Ramos (cell line): ENCODE measurements around the gene MBNL1.
"Not testable (repeated sequence)": the region's sequence is repeated elsewhere in the genome, so short reads cannot be mapped to it uniquely, and the experiment has no call there.

ENCODE experiments used
- in situ Hi-C: fragments of 300-500 bp; cut with MboI; formaldehyde crosslinking; loops from one replicate; pipeline ENCODE4 v1.14.3; 2022; ENCODE audit warnings: low sequenced_read_pairs; ENCODE audit not compliant: unreplicated experiment

The MBNL1 gene

DNA sequence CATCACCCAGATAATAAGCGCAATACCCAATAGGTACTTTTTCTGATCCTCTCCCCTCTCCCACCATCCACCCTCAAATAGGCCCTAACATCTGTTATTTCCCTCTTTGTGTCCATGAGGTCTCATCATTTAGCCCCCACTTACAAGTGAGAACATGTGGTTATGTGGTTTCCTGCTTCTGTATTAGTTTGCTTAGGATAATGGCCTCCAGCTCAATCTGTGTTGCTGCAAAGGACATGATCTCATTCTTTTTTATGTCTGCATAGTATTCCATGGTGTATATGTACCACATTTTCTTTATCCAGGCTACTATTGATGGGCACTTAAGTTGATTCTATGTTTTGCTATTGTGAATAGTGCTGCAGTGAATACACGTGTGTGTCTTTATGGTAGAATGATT is 165.4 kb downstream of the MBNL1 start:
- in situ Hi-C loops: no loop called here

GRCh38 chr3:152435210-152435609 is 166.5 kb downstream of the MBNL1 start:
- in situ Hi-C loops: not testable (repeated sequence)

DNA sequence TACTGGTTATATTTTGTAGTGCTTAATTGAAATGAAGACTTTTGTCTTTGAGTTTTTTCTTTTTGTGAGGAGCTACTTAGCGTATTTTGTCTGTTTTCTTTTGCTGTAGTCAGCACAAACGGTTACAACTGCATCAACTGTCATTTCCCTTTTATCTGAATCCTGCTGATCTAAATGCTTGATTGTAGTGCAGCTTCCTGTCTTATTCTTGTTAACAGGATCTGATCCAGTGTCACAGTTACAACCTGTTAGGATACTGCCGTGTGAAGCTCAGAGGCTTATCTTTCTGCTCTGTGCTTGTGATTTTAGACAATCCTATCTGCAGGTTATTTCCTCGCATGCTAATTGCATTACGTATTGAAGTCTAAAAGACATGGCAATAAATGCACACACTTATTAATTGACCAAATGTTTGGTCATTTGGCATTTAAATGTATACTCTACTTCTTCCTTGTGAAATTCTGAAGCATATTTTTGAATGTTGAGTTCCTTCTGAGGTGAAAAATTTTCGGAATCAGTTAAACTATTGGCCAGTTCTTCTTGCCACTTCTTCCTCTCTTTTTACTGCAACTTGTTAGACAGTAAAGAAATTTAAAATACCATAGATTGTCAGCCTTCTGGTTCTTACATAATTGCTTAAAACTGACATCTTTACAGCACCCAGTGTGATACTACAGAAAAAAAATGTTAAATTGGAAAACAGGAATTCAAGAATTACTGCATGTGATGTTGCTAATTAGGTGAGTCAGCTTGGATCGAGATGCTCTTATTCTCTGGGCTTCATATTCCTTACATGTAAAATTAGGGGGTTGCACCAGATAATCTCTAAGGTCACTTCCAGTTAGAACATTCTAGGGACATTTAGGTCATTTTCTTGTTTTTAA is 168.2 kb downstream of the MBNL1 start:
- in situ Hi-C loops: no loop called here

DNA sequence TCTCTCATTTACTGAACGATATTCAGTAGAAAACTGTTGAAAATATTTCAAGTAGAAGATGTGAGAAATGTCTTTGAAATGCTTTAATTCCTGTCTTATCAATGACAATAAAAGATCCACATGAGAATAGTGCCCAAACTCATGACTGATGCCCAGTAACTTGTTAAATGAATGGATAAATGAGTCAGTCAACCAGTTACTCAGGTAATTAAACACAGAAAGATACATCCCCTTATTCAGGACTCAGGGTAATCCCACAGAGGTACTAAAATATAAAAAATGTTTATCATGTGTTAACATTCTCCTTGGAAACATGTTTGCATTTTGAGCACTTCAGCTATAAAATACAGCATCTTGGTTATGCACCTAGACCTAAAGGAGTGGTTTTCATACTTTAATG is 169.5 kb downstream of the MBNL1 start:
- in situ Hi-C loops: no loop called here

DNA sequence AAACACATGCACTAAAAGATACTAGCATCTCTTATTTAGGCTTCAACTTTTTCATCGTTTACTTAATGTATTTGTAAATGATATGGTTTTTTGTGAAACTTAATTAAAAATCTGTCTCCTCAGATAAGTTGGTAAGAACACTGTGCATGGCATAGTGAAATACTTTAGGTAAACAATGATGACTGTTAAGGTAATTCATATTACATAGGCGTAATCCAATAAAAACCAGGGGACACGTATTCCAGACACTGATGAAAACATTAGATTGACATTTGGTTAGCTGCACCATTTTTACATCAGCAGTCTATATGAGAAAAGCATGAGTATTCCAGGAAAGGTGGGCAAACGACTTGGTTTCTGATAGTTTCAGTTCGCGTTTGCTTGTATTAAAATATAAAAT is 170.0 kb downstream of the MBNL1 start:
- in situ Hi-C loops: no loop called here

DNA sequence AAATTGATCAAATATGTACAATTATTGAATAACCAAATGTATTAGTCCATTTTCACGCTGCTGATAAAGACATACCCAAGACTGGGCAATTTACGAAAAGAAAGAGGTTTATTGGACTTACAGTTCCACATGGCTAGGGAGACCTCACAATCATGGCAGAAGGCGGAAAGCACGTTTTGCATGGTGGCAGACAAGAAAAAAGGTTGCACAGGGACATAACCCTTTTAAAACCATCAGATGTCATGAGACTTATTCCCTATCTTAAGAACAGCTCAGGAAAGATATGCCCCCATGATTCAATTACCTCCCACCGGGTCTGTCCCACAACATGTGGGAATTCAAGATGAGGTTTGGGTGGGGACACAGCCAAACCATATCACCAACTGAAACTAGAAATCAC is 171.5 kb downstream of the MBNL1 start:
- in situ Hi-C loops: loop anchor here (5.0 kb wide), 1 partner anchor 263 kb away; no protein-coding TSS in a partner anchor

DNA sequence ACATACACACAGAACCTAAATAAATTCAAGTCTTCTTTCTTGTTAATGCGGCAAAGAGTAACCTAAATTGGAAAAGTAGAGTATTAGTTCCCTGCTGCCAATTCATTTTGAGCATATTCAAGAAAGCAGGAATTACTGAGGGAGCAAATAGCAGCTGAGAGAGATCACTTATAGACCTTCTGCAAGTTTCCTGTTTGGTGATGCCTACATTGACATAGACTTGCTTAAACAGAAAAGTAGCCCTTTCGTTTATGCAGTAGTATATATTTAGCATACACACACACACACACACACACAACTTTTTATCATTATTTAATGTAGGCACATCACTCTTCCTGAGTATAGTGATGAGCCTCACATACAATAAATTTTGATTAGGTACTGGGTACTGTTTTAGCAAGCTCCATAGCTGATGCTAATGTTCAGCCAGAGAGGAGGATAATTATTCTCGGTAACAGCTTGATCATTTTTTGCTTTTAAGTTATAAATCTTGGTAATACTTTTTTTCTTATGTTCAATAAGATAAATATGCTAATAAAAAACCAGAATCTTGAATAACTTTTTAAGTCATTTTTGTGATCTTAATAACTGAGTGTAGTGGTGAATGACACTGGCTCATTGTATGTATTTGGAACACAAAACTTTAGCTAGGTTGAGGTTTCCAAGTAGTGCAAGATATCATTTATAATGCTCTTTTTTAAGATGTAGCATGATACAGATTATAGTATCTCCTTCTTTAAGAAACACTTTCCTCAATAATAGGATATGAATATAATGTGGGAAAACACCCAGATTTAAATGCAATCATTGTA is 174.7 kb downstream of the MBNL1 start:
- in situ Hi-C loops: loop anchor here (5.0 kb wide), 1 partner anchor 266 kb away; no protein-coding TSS in a partner anchor

- in situ Hi-C loops: loop anchor here (5.0 kb wide), 1 partner anchor 267 kb away; no protein-coding TSS in a partner anchor
Measured at GRCh38 chr3:152444029-152444641, 175.4 kb downstream of the MBNL1 start.

DNA sequence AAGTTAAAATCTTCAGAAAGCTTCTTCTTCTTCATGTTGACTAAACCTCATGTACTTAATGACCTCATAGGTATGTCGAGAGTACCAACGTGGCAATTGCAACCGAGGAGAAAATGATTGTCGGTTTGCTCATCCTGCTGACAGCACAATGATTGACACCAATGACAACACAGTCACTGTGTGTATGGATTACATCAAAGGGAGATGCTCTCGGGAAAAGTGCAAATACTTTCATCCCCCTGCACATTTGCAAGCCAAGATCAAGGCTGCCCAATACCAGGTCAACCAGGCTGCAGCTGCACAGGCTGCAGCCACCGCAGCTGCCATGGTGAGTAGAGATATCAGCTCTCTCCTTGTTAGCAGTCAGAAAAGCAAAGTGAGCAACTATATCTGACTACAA is 176.5 kb downstream of the MBNL1 start:
- in situ Hi-C loops: no loop called here

DNA sequence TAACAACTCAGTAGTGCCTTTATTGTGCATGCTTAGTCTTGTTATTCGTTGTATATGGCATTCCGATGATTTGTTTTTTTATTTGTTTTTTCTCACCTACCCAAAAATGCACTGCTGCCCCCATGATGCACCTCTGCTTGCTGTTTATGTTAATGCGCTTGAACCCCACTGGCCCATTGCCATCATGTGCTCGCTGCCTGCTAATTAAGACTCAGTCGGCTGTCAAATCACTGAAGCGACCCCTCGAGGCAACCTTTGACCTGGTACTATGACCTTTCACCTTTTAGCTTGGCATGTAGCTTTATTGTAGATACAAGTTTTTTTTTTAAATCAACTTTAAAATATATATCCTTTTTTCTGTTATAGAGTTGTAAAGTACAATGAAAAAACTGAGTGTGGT is 177.8 kb downstream of the MBNL1 start:
- in situ Hi-C loops: no loop called here

DNA sequence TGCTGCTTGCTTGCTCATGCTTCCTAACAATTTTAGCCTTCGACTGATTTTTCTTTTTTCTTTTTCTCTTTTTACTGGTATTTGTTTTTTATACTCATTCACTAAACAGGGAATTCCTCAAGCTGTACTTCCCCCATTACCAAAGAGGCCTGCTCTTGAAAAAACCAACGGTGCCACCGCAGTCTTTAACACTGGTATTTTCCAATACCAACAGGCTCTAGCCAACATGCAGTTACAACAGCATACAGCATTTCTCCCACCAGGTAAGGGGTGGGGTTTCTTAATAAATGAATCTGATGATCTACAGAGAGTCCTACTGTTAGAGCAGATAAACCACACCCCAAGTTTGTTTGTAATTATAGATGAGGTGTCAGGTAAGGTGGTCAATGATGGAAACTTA is 178.8 kb downstream of the MBNL1 start:
- in situ Hi-C loops: no loop called here

- in situ Hi-C loops: no loop called here
Measured at GRCh38 chr3:152448091-152448490, 179.4 kb downstream of the MBNL1 start.

GRCh38 chr3:152452318-152452717 is 183.6 kb downstream of the MBNL1 start:
- in situ Hi-C loops: no loop called here

DNA sequence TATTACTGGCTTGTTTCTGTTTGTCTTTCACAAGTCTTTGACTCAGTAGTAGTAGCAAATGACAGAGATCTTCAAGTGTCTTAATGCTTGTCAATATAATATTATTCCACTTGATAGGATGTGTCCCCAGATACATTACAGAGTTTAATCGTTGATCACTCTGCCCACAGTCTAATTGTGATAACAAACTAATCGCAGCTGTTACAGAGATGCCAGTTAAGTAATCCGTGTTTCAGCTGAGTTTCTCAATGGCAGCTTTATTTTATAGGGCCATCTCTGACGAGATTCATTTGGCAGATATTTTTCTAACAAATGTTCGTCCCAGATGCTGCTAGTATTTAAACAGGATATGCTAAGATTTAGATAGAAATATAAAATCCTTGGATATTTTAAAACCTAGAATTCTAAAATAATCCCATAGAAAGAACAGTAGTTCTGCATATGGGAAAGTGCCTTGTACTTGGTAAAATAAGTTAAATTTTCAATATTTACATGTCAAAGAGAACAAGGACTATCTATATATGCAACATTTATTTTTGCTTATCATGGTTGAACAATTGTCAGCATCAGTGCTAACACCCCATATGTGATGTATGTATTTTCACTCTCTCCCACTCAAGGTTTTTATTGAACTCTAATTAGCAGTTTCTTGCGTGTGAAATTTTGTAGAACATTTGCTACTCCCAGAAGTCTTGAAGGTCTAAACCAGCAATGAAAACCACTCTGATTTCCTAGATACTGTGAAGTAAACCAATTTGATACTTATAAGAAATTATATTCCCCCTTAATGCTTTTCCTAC is 185.5 kb downstream of the MBNL1 start:
- in situ Hi-C loops: no loop called here

GRCh38 chr3:152455989-152456388 is 187.3 kb downstream of the MBNL1 start:
- in situ Hi-C loops: no loop called here

- in situ Hi-C loops: no loop called here
Measured at GRCh38 chr3:152457500-152458375, 189.0 kb downstream of the MBNL1 start.

DNA sequence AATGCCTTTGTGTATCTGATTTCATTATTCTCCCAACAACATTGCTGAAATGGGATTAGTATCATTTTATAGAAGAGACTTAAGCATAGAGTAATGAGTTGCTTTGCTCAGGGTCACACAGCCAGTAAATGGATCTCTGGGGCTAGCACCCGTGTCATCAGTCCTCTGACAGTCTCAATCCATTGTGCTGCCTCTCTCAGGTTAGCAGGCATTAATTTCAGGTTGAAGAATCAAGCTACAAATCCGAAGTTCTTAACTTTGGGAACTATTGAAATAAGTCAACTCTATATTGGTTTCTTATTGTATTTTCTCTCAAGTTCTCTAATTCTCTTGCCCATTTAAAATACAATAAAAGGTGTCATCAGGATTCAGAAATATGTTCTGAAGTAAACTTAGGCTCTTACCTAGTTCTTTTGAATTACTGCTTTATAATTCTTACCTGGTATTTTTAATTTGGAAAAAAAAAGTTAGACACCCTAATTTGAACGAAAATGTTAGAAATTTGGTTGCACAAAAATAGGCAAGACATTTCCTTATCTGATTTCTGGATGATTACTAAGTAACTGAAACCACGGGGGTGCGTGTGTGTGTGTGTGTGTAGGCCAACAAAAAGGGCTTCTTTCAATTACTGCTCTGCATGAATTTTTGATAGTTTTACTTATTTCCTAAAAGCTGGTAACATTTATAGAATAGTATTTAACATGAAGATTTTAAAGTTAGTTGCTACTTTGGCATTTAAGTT is 189.8 kb downstream of the MBNL1 start:
- in situ Hi-C loops: no loop called here

DNA sequence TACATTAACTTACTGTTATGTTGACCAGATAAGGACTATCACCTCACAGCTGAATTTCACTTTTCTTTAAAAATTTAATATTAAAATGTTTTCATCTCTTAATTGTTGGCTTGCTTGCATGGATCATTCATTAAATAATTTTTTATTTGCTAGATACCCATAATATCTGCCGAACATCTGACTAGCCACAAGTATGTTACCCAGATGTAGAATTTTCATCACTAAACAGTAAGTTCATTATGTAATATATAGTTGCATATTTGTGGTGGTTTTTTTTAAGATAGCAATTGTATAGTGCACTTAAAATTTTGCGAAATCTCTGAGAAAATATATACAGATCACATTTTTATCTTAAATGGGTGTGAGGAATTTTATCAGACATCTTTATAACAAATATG is 190.4 kb downstream of the MBNL1 start:
- in situ Hi-C loops: no loop called here
